Left ventricle myocardium inferior (tissue), 1 donor: ENCODE results near the gene CHRNB1. TPM values are rescaled to one million over a fixed set of nuclear protein-coding genes. Genes with fewer than 3 reads are reported as not detected.

Experiments used
- DNase-seq: peaks from one replicate; pipeline ENCODE4 v3.0.0-alpha.2; 2020
- H3K27ac ChIP-seq: fragments of 200-600 bp; replicated peaks from 2 replicates; pipeline ENCODE4 v1.8.0; 2021
- H3K27me3 ChIP-seq: fragments of 200-600 bp; 2 replicates; pipeline ENCODE4 v1.8.0; 2021; ENCODE audit warnings: low read depth
- H3K36me3 ChIP-seq: fragments of 200-600 bp; 2 replicates; pipeline ENCODE4 v1.8.0; 2021
- H3K4me1 ChIP-seq: fragments of 200-600 bp; 2 replicates; pipeline ENCODE4 v1.8.0; 2021
- H3K4me3 ChIP-seq: fragments of 200-600 bp; 2 replicates; pipeline ENCODE4 v1.8.0; 2021; ENCODE audit warnings: mild to moderate bottlenecking, moderate library complexity
- H3K9me3 ChIP-seq: fragments of 200-600 bp; replicated peaks from 2 replicates; pipeline ENCODE4 v1.8.0; 2021
- CTCF ChIP-seq: fragments of 200-600 bp; IDR thresholded peaks from 2 replicates; pipeline ENCODE4 v1.8.0; 2021; ENCODE audit warnings: antibody characterized with exemption, mild to moderate bottlenecking, borderline replicate concordance
- intact Hi-C: fragments of 100-400 bp; cut with micrococcal nuclease; formaldehyde crosslinking; loops from one replicate; pipeline ENCODE4 v1.11.0; 2022
- total RNA-seq: library from RNA; stranded (reverse); fragmentation: NEBNext Ultra II Directional; extraction: Animal tissue kit (Norgen Biotek cat#: 25700); gene quantifications from one replicate; pipeline ENCODE4 v1.2.1, GENCODE V29; 2021
- donor health status: DM: no; HTN: yes; CAD: no; lungs with severe emphysema.

The CHRNB1 gene
- total RNA-seq, 1 donor from 2014 or later: 8.7 TPM

- peaks cover 28% of the 10 kb centered on the region for H3K27me3 ChIP-seq
- peak overlapping the region; percentile 69 for H3K4me3 ChIP-seq
- H3K36me3 ChIP-seq: no peaks in the 10 kb centered on the region
- TF ChIP-seq CTCF: peak; percentile 91
- H3K4me1 ChIP-seq: peaks cover 64% of the 10 kb centered on the region
- H3K9me3 ChIP-seq: no peaks in the 10 kb centered on the region
- DNase-seq: peak; percentile 80
- peak overlapping the region; percentile 75 for H3K27ac ChIP-seq
- intact Hi-C loops: no loop called here
Observed at GRCh38 chr17:7436556-7437368, 8.1 kb upstream of the CHRNB1 start.

- Histone ChIP-seq H3K27me3 (peaks cover 28% of the 10 kb centered on the region), H3K36me3 (no peaks in the 10 kb centered on the region), H3K4me1 (peaks cover 64% of the 10 kb centered on the region), H3K27ac (peak overlapping the region; percentile 75), H3K9me3 (no peaks in the 10 kb centered on the region), H3K4me3 (peak overlapping the region; percentile 69)
- DNase-seq: no peak
- intact Hi-C loops: no loop called here
- no peak for TF ChIP-seq CTCF
Observed at GRCh38 chr17:7437369-7437863, 7.4 kb upstream of the CHRNB1 start.

- no peaks in the 10 kb centered on the region for H3K9me3 ChIP-seq
- H3K27me3 ChIP-seq: peaks cover 28% of the 10 kb centered on the region
- peak overlapping the region; percentile 69 for H3K4me3 ChIP-seq
- H3K27ac ChIP-seq: peak overlapping the region; percentile 75
- peaks cover 64% of the 10 kb centered on the region for H3K4me1 ChIP-seq
- DNase-seq: peak; percentile 78
- no peak for TF ChIP-seq CTCF
- H3K36me3 ChIP-seq: no peaks in the 10 kb centered on the region
- intact Hi-C loops: no loop called here
Observed at GRCh38 chr17:7437950-7438614, 6.8 kb upstream of the CHRNB1 start.

GRCh38 chr17:7438656-7439460 is 6.0 kb upstream of the CHRNB1 start:
- H3K27me3 ChIP-seq: peaks cover 28% of the 10 kb centered on the region
- no peak for TF ChIP-seq CTCF

GRCh38 chr17:7439462-7440112 is 5.3 kb upstream of the CHRNB1 start, which contains the start of gene FGF11:
Gene FGF11, plus strand, starts transcription at chr17:7439512. Its CDS starts 109 bp downstream, at chr17:7439621.
- intact Hi-C loops: no loop called here
- peak within 1 kb of the TSS; percentile 82 for H3K27ac ChIP-seq
- H3K9me3 ChIP-seq: no peaks in the 10 kb centered on the region
- no peak for TF ChIP-seq CTCF
- H3K4me3 ChIP-seq: peak within 1 kb of the TSS; percentile 69
- peaks cover 28% of the 10 kb centered on the region for H3K27me3 ChIP-seq
- no peaks in the 10 kb centered on the region for H3K36me3 ChIP-seq
- peaks cover 67% of the 10 kb centered on the region for H3K4me1 ChIP-seq
- DNase-seq: no peak

More at GRCh38 chr17:7438656-7439460, 6.0 kb upstream of the CHRNB1 start:
- Histone ChIP-seq H3K4me3 (peak overlapping the region; percentile 69), H3K4me1 (peaks cover 64% of the 10 kb centered on the region), H3K36me3 (no peaks in the 10 kb centered on the region), H3K27ac (peak overlapping the region; percentile 75), H3K9me3 (no peaks in the 10 kb centered on the region)
- no peak for DNase-seq
- intact Hi-C loops: no loop called here
